SIG-M5 (cell line): Measurements from ENCODE around the gene NTNG1.
"Not testable (repeated sequence)": the region's sequence is repeated elsewhere in the genome, so short reads cannot be mapped to it uniquely, and the experiment has no call there.

ENCODE experiments used
- DNase-seq: peaks from one replicate; lab custom pipeline; 2025; lab: John Stamatoyannopoulos, UW

NTNG1 gene

DNA sequence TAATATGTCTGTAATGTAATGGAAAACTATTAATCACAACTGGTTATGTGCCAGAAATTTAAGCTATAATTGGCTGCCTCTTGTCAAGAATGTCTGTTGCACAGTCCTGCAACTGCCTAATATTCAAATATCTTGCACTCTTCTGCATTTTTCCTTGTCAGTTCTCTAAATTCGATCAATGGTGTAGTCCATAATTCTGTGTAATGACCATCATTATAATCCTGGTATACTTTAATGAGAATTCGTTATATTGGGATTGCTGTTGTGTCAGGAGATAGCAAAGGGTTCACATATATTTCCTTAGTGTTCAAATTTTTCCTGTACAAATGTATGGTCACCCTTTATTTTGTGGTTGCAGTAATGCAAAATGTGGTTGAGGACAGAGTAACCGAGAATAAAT, 4.8 kb downstream of the NTNG1 start:
- no peak for DNase-seq

DNA sequence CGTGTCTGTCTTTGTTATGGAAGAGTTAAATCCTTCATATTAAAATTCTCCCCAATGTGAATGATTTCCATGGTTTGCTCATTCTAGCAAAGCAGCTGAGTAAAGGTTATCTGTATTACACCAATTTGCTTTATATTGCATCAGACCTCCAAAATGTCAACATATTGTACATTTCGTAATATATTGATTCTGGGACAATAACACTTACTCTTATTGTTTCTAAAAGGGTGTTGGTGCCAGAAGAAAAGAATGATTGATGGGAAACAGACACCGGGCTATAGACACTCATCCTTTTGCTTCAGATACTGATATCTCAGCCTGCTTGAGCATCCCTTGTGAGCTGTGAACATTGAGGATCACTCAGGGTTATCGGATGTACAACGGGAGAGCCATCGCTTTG, 7.0 kb downstream of the NTNG1 start:
- DNase-seq, result no peak

DNA sequence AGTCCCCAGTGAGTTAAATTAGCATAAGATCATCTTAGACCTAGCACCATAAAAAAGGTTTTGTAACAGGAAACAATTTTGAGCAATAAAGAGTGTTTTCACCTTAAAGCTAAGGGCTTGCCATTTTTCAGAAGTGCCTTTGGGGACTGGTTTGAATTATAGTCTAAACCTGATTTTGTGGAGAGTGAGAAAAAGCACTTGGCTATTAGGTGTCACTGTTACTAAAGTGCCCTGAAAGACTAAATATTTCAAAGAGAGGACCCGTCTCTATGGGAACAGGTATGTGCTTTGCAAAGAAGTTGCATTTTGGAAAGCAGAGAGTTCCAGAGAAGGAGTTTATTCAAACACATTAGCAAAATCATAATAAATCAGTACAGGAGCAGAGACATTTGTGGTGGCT, 9.1 kb downstream of the NTNG1 start:
- DNase-seq, result no peak

DNA sequence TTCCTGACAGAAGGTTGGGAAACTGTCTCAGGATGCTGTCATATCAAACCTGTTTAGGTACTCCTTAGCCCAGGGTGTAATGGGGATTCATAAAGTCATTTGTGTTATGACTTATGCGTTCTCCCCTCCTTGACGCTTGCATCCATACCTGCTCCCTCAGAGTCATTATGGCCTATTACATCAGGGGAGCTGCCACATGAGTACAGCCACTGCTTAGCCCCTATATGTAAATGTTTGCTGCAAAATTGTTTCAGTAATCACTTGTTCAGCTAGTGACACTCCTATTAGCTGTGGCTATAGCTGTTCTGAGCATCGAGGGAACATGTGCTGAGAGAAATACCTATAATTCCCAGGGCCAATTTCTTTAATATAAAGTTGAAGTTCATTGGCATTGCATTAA, 10.5 kb downstream of the NTNG1 start:
- no peak for DNase-seq

DNA sequence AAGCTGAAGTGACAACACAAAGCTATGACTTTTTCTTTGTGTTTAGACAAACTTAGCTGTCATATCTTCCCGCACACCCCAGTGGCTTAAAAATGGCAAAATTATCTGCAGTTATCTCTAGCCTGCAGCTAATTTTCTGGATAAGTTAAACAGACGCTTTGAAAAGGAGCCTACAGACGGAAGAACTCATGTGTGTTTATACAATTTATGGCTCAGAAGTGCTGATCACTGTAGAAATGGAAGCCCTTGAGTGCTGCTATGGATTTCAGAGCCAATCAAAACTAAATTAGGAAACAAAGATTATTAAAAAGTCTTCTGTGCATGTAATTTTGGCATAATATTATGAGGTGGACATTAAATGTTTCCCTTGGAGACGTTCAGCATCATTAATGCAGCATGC, 11.6 kb downstream of the NTNG1 start:
- DNase-seq, result no peak

DNA sequence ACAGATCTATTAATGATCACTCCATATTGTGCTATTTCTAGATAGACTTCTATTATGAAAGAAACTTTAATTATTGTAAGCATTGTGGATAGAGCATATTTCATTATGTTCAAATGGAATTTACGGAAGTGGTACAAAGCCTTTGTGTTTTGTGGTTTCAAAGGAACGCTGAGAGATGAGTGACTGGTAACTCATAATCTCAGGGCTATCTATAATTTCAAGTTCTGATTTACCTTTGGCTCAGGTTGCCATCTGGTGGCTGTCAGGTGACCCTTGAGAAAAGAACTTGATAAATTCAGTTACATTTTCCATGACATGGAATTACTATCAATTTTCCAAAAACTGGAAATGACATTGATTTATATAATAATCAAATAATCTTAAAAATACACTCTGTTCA, 12.2 kb downstream of the NTNG1 start:
- no peak for DNase-seq

DNA sequence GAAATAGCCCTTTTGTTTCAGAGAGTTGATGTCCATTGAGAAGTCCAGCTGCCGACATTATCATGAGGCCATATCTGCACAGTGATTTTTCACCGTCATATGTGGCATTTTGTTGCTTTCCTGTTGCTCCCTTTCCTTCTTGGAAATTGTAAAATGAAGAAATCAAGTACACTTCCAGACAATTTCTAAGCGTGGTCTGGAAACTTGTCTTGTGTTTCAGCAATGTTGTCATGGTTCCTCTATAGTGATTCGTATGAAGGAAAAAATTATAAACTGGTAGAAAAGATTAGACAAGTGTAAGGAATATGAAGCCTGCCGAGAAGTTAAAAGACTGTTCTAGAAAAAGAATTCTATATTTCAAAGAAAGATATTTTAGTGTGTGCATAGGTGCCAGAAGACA, 17.7 kb downstream of the NTNG1 start:
- no peak for DNase-seq

DNA sequence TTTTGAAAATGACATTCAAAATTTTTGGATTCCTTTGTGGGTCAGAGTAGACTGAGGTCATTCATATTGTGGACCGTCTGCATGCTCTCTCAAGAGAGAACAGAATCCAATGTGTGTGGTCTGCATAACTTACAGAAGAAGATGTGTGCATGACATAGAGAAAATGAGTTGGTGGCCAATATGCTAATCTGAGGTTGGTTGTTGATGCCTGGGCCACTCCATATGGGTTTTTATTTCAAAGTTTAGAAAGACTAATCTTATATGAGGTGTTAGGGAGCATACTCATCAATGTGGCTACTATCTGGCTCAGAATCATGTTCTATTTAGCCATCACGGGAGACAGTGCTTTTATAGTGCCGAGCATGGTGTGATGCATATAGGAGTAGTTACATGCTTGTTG, 18.2 kb downstream of the NTNG1 start:
- DNase-seq, result no peak

DNA sequence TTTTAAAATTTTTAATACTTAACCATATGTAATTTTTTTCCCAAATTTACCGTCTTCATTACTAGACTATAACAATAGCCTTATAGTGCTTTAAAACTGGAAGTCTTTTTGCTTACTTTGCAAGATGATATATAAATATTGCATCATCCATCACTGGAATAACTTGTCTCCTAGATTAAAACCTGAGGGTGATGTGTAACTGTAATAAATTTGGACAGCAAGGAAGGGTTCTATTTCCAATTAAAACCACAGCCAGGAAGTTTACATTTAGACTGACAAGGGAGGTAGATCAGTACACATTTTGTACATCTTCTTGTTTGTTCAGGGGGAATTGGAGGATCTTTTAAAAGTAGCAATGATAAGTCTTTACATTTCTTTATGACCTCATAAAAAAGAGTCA, 21.9 kb downstream of the NTNG1 start:
- DNase-seq, result no peak

DNA sequence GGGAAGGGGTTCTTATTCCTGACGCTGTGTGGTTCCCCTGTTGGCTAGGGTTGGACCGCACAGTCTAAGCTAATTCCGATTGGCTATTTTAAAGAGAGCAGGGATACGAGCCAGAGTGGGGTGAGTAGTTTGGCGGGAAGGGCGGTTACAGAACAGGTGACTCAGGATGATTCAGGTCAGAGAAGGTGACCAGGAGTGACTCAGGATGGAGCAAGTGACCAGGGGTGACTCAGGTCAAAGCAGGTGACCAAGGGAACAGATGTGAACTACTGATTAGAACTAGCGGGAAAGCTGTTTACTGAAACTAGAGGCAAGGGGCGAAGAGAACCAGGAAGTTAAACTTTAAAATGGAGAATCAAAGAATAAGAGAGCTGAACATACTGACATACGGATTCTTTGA, 24.1 kb downstream of the NTNG1 start:
- not testable (repeated sequence) for DNase-seq

DNA sequence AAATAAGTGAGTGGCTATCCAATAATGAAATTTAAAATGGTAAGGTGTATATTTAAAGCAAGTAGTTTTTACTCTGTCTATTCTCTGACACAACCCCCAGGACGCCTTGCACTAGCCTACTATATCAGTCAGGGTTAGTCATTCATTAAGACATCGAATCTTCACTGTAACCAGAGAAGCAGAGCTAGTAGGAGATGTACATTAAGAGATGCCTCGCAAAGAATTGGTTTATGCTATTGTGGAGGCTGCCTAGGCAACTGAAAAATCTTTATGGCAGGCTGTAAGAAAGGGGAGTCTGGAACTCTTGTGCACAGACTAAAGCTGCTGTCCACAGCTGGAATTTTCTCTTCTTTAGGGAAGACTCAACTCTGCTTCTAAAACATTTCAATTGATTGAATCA, 28.8 kb downstream of the NTNG1 start:
- no peak for DNase-seq

DNA sequence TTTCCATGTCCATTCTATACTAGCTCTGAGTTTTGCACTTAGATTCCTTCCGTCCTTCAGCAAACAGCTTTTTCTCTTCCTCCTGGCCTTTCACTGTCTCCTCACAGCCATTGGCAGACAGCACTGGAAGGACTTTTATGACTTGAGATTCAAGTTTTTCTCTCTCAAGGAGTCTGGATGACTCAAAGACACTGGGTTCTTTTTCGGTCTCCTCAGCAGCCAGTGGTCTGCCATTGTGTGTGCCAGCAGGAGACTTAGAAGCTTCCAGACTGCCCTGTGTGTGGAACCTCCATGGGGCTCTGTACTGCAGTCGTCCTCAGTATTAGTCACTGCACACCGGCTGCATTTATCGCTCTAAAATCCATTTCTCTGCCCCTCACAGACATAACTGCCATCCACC, 30.5 kb downstream of the NTNG1 start:
- DNase-seq, result no peak

DNA sequence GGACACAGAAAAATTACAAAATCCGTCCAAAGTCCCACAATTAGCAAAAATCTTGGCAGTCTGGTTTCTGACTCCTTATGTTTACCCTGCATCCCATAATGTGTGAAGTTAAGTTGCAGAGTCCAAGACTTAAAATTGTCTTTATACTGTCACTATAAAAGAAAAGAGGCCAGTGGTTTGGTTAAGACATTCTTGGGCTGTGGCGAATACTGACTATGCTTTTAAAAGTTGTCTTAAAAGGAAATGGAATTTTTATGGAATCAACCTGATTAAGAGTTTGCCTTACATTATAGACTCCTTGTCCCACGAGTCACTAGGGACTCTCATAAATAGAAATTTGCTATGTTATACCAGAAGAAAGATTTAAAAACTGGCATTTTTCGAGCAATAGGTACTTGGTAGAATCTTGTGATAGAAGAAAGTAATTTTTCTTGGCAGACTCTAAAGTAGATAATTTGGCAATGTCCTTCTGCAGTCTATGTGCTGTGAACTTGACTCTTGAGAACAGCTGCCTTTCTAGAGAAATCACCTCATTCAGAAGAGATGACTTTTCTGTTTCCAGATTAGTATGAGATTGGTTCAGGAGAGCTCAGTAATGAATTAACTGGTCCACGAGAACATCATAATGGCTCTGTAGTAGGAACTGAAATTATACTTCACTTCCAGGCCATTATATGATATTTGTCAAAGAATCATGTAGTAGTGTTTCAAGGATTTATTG, 31.8 kb downstream of the NTNG1 start:
- DNase-seq, result no peak

DNA sequence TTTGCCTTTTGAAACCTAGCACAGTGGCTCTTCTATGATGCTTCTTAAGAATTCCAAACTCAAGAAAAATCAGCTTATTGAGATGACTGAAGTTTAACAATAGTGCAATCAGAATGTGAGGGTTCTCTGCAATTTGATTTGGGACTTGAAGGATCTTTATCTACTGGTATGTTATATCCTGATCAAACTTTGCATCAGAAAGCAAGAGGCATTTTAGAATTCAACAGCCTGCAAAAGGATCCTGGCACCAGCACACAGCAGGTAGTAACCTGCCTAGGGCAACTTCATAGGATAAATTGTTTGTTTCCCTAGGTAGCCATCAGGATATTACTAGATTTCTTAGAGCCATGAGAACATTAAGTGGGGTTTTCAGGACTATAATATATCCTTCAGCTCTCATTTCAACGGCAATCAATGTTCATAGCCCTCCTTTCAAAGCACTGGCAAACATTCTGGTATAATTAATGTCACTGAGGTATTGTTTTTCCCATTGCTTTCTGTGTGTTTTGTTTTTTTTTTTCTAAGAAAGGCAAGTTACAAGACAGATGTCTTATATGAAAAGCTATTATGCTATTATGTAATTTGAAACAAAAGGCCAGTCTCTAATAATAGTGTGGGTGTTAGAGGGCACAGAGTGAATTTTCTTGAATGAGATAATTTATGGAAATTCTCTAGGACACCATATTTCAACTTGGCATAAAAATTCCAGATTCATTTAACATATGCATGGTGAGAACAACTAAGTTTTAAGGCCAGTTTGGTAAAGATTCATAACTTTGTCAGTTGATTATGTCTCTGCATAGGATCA, 34.5 kb downstream of the NTNG1 start:
- DNase-seq, result no peak

DNA sequence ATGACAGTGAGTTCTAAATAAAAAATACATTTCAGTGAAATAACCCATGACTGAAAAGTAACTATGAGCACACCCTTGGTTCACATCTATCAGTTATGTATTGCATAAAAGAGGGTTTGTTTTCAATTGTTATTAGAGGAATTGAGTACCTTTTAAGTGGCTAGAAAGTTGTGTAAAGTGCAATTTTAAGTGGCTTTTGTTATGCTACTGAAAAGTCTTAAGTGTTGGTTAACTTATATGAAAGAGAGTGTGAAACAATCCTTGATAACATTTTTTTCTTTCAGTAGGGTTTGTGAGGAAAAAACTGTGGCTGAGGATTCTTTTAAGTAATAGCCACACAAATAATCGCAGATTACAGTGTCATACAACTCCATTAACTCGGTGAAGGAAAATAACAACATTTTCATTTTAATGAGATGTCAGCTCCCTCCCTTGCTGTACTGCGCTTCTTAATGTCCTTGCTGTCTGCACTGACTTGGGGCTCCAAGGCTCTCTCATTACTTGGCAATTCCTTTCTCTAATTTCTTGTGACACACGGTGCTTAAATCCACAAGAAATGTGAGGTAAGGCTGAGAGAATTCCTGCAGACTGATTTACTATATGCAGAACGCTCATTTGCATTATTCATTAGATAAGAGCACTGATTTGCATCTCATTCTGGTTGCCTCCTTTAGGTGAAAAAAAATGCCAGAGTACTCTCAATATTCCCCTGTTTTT, 40.6 kb downstream of the NTNG1 start:
- DNase-seq, result no peak

DNA sequence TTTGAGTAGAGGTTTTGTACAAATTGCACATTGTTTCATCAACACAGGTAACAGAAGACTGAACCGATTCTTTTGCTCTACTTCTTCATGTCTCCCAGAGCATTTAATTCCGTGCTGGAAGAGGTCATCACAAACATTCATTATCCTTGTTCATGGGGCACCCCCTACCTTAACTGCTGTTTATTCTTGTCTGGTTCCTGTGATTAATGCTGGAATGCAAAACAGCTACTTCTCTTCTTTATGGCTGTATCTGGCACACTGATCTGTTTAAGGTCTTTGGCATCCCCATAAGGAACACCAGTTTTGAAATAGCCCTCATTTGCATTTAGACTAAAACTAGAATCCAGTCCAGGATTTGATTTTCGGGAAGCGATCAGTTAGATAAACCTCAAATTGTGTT, 42.2 kb downstream of the NTNG1 start:
- no peak for DNase-seq

DNA sequence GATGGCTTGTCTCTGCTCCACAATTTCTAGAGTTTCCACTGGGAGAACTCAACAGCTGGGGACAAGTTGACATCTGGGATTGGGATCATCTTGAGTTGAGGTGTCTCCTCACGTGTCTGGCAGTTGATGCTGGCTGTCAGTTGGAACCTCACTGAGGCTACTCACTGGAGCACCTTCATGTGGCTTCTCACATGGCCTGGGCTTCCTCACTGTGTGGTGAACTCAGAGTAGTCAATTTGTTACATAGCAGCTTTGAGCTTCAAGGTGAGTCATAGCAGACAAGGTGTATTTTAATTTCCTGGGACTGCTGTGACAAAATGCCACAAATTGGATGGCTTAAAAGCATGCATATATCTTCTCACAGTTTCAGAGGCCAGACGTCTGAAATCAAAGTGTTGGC, 44.0 kb downstream of the NTNG1 start:
- no peak for DNase-seq

DNA sequence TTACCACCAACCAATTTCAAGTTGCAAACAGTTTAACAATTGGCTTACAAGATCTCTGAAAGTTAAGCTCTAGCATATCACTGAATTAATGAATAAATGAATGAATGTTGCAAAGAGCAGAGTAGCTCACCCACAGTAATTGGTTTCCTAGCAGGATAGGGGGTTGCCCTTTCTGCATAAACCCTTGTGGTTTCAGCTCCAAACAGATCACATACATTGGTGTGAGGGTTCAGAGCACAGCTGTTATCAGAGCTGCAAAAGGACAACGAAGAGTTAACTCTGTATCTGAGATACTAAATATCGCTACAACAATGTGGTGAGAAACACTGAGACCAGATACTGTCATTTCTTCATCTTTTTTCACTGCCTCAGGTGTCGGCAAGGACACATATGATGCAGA, 46.6 kb downstream of the NTNG1 start:
- DNase-seq, result no peak

DNA sequence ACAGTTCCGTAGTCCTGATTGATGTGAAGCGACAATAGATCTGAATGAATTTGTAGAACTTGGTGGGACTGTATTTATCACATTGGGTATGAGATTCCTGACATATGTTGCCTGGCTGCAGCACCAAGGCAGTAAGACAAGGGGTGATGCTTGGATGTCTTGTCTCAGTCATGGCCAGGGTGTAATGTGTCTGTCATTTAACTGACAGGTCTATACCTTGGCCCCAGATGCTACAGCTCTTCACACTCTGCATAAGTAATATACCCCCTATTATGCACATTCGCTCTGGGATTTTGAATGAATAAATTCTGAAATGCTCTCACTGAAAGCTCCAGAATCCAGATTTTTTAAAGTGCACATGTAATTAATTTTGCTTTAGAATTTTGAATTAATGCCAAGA, 47.3 kb downstream of the NTNG1 start:
- DNase-seq, result no peak

DNA sequence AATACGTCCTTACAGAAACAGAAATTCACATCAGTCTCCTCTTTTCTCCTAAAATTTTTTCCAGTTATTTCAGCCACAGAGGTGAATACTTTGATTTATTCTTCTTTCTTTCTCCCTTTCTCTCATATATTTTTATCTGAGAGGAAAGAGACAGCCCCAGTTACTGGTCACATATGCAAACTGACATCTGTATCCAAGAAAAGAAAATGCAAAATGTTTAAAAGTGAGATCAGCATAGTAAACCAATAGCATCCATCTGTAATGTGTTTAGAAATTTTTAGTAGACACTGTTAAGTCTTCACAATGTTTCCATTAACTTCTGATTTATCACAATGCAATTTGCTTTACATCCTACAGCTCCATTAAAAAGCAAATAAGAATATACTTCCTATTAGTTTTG, 53.5 kb downstream of the NTNG1 start:
- DNase-seq, result no peak

DNA sequence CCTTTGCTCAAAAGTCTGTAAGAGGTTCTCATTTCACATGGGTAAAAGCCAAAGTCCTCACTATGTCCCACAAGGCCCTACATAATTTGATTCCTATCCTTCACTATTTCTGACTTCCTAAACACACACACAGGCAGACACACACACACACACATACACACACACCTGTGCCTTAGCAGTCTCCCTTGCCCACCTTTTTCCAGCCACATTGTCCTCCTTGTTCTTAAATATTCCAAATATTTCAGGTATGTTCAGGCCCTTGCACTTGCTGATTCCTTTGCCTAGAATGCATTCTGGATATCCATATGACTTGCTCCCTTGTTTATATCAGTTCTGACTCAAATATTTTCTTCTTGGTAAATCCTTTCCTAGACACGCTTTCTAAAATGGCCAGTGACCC, 54.6 kb downstream of the NTNG1 start:
- DNase-seq, result no peak

DNA sequence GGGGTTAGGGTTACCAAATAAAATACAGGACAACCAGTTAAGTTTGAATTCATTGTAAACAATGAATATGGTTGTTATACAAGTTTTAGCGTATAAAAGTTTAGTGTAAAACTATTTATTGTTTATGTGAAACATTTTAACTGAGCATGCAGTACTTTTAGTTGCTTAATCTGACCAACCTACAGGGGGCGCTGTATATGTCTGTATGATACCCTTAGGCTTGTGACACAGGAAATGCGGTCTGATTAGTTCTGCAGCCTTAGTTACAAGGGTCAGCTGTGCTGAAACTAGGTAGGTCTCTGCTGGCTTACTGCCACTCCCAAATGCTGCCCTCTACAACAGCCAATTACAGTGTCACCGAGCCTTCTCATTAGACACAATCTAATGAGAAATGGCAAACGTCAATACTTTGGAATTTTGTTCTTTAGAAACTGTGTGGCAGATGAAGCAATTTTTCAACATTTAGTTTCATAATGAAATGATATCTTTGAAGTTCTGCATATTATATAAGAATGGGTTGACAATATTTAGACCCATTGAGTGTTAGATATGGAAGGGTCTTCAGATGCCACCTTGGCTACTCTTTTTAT, 56.2 kb downstream of the NTNG1 start:
- no peak for DNase-seq

DNA sequence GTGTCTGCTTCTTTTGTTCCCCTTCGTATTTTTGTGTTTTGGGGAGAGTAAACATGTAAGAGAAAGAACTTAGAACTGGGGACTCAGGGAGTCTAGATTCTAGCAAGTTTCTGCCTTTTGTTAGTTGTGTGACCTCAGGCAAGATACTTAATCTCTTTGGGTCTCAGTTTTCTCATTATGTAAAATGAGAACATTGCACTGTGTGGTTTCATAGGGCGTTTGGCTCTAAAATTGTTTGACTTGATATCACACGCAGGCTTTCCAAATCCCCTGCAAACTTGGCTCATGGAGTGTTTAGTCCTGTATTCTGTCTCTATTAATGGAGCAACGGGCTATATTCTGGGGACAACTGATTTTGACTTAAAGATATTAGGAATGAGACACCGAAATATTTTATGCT, 57.7 kb downstream of the NTNG1 start:
- DNase-seq, result no peak
